Colon (tissue), 2 donors: ENCODE results near the gene GALNT10.
"Not testable (repeated sequence)": the region's sequence is repeated elsewhere in the genome, so short reads cannot be mapped to it uniquely, and the experiment has no call there.

Experiments
- FAIRE-seq: peaks from 2 replicates; lab custom pipeline; 2012; peaks lifted over from hg19 to GRCh38; lab: Jason Lieb, UNC
- donor health status: control.
- donor health status: control.

GALNT10 gene, protein sequence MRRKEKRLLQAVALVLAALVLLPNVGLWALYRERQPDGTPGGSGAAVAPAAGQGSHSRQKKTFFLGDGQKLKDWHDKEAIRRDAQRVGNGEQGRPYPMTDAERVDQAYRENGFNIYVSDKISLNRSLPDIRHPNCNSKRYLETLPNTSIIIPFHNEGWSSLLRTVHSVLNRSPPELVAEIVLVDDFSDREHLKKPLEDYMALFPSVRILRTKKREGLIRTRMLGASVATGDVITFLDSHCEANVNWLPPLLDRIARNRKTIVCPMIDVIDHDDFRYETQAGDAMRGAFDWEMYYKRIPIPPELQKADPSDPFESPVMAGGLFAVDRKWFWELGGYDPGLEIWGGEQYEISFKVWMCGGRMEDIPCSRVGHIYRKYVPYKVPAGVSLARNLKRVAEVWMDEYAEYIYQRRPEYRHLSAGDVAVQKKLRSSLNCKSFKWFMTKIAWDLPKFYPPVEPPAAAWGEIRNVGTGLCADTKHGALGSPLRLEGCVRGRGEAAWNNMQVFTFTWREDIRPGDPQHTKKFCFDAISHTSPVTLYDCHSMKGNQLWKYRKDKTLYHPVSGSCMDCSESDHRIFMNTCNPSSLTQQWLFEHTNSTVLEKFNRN

GRCh38 chr5:154190595-154191304 lies at the start of gene GALNT10:
GALNT10 (plus strand) TSS chr5:154190733; CDS start chr5:154190867, 134 bp downstream.
- no peak for FAIRE-seq

DNA sequence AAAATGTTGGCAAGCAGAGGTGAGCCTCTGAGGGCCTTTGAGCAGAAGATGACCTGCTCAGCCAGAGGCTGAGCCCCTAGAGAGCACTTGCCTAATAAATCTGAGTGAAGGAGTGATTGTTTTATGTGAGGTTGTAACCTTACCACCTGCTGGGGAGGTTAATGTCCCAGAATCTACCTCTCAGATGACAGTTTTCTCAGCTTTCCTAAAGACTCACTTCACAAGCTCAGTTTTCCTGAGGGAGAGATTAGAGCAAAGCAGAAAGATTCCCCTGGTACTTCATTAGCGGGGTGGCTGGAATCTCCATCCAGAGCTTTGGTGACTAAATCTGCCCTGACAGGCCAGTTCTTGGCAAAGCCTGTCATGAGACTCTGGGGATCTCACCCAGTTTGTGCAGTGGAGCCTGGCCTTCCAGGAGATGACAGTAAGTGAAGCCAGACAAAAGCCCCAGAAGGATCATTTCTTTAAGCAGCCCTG lies 48.8 kb upstream of the GALNT10 start:
- no peak for FAIRE-seq

GRCh38 chr5:154143211-154143641 lies 47.3 kb upstream of the GALNT10 start:
- no peak for FAIRE-seq

- FAIRE-seq = no peak
Observed at GRCh38 chr5:154145268-154145667, 45.3 kb upstream of the GALNT10 start.

DNA sequence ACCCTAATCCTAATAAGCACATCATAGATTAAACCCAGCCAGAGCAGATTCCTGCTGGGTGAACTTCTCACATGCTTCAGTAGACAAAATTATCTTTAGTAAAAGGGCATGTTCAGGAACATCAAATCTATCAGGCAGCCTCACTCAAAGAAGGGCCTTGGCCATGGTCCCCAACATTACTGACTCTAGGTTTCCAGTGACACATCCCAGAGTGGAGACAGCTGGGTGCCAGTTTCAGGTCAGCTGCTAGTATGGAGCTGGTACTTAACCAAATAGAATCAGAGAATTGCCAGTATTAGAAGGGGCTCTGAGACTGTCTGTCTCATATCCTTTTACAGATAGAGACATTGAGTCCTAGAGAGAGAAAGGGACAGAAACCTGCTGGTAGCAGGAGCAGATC lies 44.1 kb upstream of the GALNT10 start:
- no peak for FAIRE-seq

DNA sequence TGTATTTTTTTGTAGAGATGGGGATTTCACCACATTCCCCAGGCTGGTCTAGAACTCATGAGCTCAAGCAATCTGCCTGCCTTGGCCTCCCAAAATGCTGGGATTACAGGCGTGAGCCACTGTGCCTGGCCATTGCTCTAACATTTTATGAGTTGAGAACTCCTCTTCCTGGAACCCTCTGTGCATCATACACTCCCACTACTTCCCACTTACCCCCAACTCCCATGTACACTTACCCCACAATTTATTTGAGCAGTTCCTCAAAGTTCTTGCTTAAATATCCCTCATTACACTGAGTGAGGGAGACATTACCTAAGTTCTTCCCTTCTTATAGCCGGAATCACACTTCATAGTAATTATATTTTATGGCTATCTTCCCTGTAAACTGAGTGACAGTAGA lies 42.9 kb upstream of the GALNT10 start:
- FAIRE-seq = no peak

- not testable (repeated sequence) for FAIRE-seq
Observed at GRCh38 chr5:154150471-154150870, 40.1 kb upstream of the GALNT10 start.

DNA sequence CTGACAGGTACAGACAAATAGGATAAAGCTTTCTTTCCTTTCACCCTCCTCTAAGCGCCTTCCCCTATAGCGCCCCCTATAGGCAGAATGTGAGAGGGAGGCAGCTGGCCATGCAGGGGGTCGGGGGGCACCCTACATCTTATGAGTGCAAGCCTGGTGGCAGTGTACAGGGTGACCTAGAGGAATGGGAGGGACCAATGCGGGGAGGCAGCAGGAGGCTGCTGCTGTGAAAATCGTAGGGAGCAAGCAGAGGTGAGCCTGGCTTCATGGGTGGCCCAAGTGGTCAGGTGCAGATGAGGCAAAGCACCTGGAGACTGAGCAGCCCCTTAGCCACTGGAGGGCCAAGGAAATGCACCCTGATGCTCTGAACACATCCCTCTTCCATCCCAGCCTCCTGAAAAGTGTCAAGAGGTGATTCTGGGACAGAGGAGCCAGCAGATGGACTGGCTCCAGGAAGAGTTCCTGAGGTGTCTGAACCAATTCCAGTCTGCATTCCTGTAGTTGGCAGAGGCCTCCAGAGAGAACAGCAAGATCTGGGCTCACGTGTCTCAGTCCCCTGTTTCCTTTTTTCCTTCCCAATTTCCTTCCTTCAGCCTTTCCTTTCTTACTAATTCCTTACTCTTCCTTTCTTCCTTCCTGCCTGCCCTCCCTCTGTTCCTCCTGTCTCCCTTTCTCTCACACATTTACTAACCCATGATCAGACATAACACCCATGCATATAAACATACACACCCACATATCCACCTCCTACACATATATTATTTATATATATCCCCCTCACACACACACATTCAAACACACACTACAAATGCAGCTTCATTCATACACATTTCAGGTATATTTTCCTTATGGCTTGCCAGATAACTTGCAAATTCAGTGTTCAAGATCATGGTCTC lies 32.8 kb upstream of the GALNT10 start:
- FAIRE-seq = no peak

DNA sequence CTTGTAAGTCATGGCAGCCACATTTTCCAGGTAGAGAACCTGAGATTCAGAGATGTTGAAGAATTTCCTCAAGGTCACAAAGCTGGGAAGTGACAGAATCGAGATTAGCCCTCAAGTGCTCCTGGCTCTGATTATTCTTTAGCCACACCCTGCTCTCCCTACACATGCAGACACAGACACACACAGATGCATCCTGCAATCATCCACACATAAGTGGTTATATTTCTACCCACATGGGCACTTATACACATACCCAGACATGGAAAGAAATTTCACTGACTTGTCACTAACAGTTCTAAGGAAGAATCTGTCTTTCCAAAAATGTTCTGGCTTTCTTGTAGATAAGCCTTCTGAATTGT lies 32.2 kb upstream of the GALNT10 start:
- FAIRE-seq = no peak

GRCh38 chr5:154159343-154159742 lies 31.2 kb upstream of the GALNT10 start:
- no peak for FAIRE-seq

DNA sequence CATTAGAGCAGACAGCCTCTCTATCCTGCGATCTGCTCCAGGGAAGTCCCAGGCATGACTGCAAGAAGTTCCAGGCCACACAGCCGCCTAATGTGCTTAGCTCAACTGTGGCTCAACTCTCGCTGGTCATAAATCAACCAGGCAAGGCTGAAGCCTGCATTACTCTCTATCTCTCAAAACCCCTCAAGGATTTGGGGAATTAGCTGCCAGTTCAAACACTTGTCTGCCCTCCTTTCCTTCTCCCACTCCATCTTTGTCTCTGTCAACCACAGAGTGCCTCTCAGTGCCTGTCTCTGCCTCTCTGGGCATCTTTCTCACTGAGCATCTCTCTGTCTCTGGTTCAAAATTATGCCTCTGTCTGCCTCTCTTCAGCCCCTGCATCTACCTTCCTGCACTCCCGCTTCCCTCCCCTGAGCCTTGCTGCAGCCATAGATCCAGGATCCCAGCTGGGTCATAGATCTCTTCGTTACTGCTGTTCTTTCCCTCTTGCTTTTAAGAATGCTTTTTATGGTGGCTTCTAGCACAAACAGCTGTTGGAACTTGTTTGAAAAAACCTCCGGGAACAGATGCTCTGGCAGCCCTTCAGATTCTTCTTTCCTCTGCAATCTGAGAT lies 27.9 kb upstream of the GALNT10 start:
- FAIRE-seq = no peak

DNA sequence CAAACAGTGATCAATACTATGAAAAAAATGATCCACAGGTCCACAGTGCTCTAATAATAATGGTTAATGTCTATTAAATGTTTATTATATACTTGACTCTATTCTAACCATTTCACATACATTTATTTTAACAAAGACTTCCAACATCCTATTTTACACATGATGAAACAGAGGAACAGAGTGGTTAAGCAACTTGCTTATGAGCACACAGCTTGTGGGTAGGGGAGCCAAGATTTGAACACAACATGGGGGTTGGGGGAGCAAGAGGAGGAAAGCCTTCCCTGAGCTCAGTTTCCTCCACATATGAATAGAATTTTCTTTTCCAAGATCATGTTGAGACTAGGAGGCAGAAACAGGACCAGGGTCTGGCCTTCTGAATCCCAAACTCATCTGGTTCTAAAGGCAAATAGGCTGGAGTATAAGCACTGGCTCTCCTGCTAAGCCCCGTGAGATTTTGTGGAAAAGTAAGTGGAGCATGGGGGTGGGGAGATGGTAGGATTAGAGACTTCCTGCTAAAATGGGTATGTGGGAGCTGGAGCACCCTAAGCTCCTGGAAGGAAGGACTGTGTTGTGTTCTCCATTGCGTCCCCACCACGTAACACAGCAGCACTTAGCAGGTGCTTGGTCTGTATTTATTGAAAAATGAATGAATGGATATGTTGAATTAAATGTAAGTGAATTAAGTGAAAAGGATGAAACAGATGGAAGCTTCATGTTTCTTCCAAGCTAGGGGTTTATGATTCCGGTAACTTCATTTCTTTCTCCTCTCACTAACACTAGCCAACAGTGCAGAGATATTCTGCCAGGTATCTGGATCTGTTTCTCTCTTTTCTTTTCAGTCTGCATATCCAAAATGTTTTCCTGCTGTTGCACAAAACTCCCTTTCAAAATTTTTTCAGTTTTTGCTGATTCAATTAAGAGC lies 26.9 kb upstream of the GALNT10 start:
- FAIRE-seq = no peak

DNA sequence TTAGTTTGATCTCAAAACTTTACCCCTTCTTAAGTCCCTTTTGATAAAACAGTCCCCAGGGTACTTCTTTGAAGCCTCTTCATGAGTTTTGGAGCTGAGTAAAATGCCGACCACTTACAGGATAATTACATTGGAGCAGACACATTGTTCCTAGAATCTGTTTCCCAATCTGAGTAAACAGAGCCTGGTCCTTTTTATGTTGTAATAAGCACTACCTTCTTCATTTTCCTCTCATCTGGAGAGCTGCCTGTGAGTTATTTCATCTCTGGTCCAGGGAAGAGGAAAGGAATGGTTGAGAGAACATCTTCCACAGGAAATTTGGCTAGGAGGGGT lies 26.3 kb upstream of the GALNT10 start:
- FAIRE-seq = no peak

DNA sequence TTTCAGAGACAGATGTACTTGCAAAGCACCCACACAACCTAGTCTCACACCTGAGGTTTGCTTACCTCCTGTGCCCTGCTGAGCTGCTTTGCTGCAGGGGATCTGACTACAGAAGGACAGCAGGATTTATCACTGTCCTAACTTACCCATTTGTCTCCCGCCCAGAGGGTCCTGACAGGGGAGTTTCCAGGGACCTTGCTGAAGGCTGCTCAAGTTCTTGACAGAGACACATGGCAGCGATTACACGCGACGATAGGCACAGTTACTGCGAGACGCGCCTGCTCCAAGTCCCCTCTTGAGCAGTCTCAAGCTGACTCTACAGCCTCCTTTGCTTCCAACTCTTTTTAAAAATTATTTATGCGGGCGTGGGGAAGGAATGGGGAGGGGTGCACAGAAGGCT lies 24.6 kb upstream of the GALNT10 start:
- FAIRE-seq = no peak

GRCh38 chr5:154166901-154167791 lies 23.4 kb upstream of the GALNT10 start:
- FAIRE-seq = no peak

- no peak for FAIRE-seq
Observed at GRCh38 chr5:154168395-154168794, 22.1 kb upstream of the GALNT10 start.

DNA sequence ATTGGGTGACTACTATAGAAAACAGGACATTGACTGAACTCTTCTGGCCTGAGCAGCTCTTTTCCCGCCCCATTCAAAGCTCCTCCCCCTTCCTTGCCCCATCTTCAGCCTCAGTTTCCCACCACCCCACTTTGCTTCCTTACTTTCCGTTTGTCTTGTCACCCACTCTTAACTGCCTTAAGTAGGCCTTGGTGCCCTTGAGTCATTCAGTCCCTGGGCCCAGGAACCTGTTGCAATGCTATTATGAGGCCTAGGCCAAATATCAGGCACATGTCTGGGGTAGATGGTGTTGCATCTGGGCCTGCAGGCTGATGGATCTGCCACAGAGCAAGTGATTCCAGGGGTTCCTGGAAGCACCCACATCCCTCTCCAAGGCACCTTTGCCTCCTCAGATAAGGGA lies 17.7 kb upstream of the GALNT10 start:
- no peak for FAIRE-seq

GRCh38 chr5:154174091-154174490 lies 16.4 kb upstream of the GALNT10 start:
- FAIRE-seq = no peak

DNA sequence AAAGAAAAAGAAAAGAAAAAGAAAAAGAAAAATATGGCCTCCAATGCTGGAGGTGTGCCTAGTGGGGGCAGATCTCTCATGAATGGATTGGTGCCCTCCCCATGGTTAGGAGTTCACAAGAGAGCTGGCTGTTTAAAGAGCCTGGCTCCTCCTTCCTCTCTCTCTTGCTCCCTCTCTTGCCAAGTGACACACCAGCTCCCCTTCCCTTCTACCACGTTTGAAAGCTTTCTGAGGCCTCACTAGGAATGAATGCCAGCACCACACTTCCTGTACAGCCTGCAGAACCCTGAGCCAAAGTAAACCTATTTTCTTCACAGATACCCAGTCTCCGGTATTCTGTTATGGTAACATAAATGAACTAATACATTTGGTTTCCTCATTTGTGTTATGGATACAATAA lies 14.4 kb upstream of the GALNT10 start:
- no peak for FAIRE-seq

GRCh38 chr5:154178661-154179060 lies 11.9 kb upstream of the GALNT10 start:
- no peak for FAIRE-seq
